Fibroblast of lung (primary cell): Measurements from ENCODE around the gene L1CAM. TPM values are rescaled to one million over a fixed set of nuclear protein-coding genes. Genes with fewer than 3 reads are reported as not detected.

ENCODE experiments used
- DNase-seq, 2 donors: peaks; one replicate each; pipeline versions ENCODE4 v3.0.0 to v3.0.0-alpha.2; 2010; ENCODE audit warnings: low read depth in 2 of 2
- H2AFZ ChIP-seq: 2 replicates; pipeline ENCODE4 v1.5.1; 2012; ENCODE audit warnings: low read length, control low read depth, inconsistent platforms
- H3K27ac ChIP-seq: 2 replicates; pipeline ENCODE4 v1.5.1; 2011; ENCODE audit warnings: low read length, control low read depth; ENCODE audit not compliant: insufficient read depth
- H3K27me3 ChIP-seq: 2 replicates; pipeline ENCODE4 v1.5.1; 2011; ENCODE audit warnings: mild to moderate bottlenecking, low read length; ENCODE audit not compliant: control insufficient read depth, insufficient read depth
- H3K36me3 ChIP-seq: 2 replicates; pipeline ENCODE4 v1.5.1; 2011; ENCODE audit warnings: low read length; ENCODE audit not compliant: control insufficient read depth, insufficient read depth
- H3K4me1 ChIP-seq: 2 replicates; pipeline ENCODE4 v1.5.1; 2011; ENCODE audit warnings: low read length; ENCODE audit not compliant: control insufficient read depth, insufficient read depth; ENCODE audit errors: extremely low read depth
- H3K4me2 ChIP-seq: 2 replicates; pipeline ENCODE4 v1.5.1; 2011; ENCODE audit warnings: low read length, control low read depth; ENCODE audit not compliant: insufficient read depth; ENCODE audit errors: extremely low read depth
- H3K4me3 ChIP-seq, 4 experiments: fragments of 200-600 bp in 1 of 4; sonication (generic) in 1 of 4; replicated peaks in 1 of 4; 2 replicates each; pipeline ENCODE4 v1.5.1; 2011 to 2016; ENCODE audit warnings: low read length in 4 of 4, low read depth in 3 of 4, mild to moderate bottlenecking in 3 of 4, control low read depth in 2 of 4, inconsistent platforms in 1 of 4, mixed read lengths in 1 of 4; ENCODE audit not compliant: insufficient read depth in 1 of 4; ENCODE audit errors: control extremely low read depth in 1 of 4
- H3K79me2 ChIP-seq: 2 replicates; pipeline ENCODE4 v1.5.1; 2012; ENCODE audit warnings: mild to moderate bottlenecking, low read length, inconsistent platforms; ENCODE audit not compliant: control insufficient read depth, insufficient read depth
- H3K9ac ChIP-seq: 2 replicates; pipeline ENCODE4 v1.5.1; 2011; ENCODE audit warnings: mild to moderate bottlenecking, low read length, control low read depth; ENCODE audit not compliant: insufficient read depth
- H3K9me3 ChIP-seq: 2 replicates; pipeline ENCODE4 v1.5.1; 2012; ENCODE audit warnings: low read depth, low read length; ENCODE audit not compliant: control insufficient read depth, insufficient read depth
- H4K20me1 ChIP-seq: 2 replicates; pipeline ENCODE4 v1.5.1; 2011; ENCODE audit warnings: low read length; ENCODE audit not compliant: control insufficient read depth, insufficient read depth; ENCODE audit errors: extremely low read depth
- CTCF ChIP-seq, 2 donors: IDR thresholded peaks in 1 of 2; conservative IDR thresholded peaks in 1 of 2; 1 replicate in 1 of 2; 2 replicates in 1 of 2; pipeline ENCODE4 v1.5.1; 2011 to 2012; ENCODE audit warnings: low read length in 2 of 2, control low read depth in 1 of 2, inconsistent platforms in 1 of 2, low read depth in 1 of 2, mild to moderate bottlenecking in 1 of 2
- EZH2 ChIP-seq: IDR thresholded peaks from 2 replicates; pipeline ENCODE4 v1.5.1; 2012; ENCODE audit warnings: low read length, control low read depth, mild to moderate bottlenecking; ENCODE audit errors: missing control alignments
- polyA plus RNA-seq, 2 donors: library from polyadenylated mRNA; depleted of rRNA in 1 of 2; stranded (reverse) in 1 of 2; unstranded in 1 of 2; fragments of >200 nt; gene quantifications; 2 replicates each; pipeline ENCODE4 v1.2.1, GENCODE V29; 2011 to 2012; ENCODE audit warnings: missing spikeins in 1 of 2
- total RNA-seq: library from RNA; depleted of rRNA; stranded (reverse); fragments of >200 nt; gene quantifications from 2 replicates; pipeline ENCODE4 v1.2.1, GENCODE V29; 2014

The L1CAM gene
- total and polyA plus RNA-seq, 2 donors (not counting 1 experiment from before 2014, with no cell fraction given): 0.99 to 1.7 TPM

- Histone ChIP-seq H2AFZ (no peak overlapping the region), H3K36me3 (no peaks in the 10 kb centered on the region), H3K9ac (no peak overlapping the region), H3K4me1 (peaks cover 3% of the 10 kb centered on the region), H4K20me1 (no peaks in the 10 kb centered on the region), H3K27me3 (no peaks in the 10 kb centered on the region), H3K79me2 (no peaks in the 10 kb centered on the region), H3K9me3 (no peaks in the 10 kb centered on the region), H3K27ac (no peak overlapping the region), H3K4me3 (no peak overlapping the region), H3K4me2 (peak overlapping the region; percentile 35)
- peak; percentile 61 to 81 for DNase-seq
- TF ChIP-seq EZH2 (no peak), CTCF (conservative IDR thresholded peaks at IDR 0.05 in 1 of 2, IDR thresholded peaks at IDR 0.05 in 1 of 2; ENCODE audit: low read depth in 1 of 2, low read length in 2 of 2) (no peak)
Measured at GRCh38 chrX:153900831-153901752, 15.1 kb upstream of the L1CAM start.

- no peak for DNase-seq
- Histone ChIP-seq H2AFZ (no peak overlapping the region), H3K79me2 (no peaks in the 10 kb centered on the region), H3K27ac (no peak overlapping the region), H3K27me3 (no peaks in the 10 kb centered on the region), H3K9ac (no peak overlapping the region), H3K4me1 (peaks cover 3% of the 10 kb centered on the region), H3K36me3 (no peaks in the 10 kb centered on the region), H3K4me2 (no peak overlapping the region), H3K4me3 (no peak overlapping the region), H3K9me3 (no peaks in the 10 kb centered on the region), H4K20me1 (no peaks in the 10 kb centered on the region)
- TF ChIP-seq CTCF (conservative IDR thresholded peaks at IDR 0.05 in 1 of 2, IDR thresholded peaks at IDR 0.05 in 1 of 2; ENCODE audit: low read depth in 1 of 2, low read length in 2 of 2) (no peak), EZH2 (no peak)
Measured at GRCh38 chrX:153897899-153898298, 11.9 kb upstream of the L1CAM start.

GRCh38 chrX:153889123-153889522 lies 3.1 kb upstream of the L1CAM start:
- H3K36me3 ChIP-seq: no peaks in the 10 kb centered on the region

More at GRCh38 chrX:153889123-153889522, 3.1 kb upstream of the L1CAM start:
- Histone ChIP-seq H3K27me3 (peaks cover 23% of the 10 kb centered on the region), H3K79me2 (no peaks in the 10 kb centered on the region), H4K20me1 (no peaks in the 10 kb centered on the region), H3K9me3 (no peaks in the 10 kb centered on the region), H2AFZ (no peak overlapping the region), H3K4me2 (no peak overlapping the region), H3K27ac (no peak overlapping the region), H3K9ac (no peak overlapping the region), H3K4me3 (no peak overlapping the region), H3K4me1 (no peaks in the 10 kb centered on the region)
- TF ChIP-seq EZH2 (no peak), CTCF (conservative IDR thresholded peaks at IDR 0.05 in 1 of 2, IDR thresholded peaks at IDR 0.05 in 1 of 2; ENCODE audit: low read depth in 1 of 2, low read length in 2 of 2) (no peak)
- no peak for DNase-seq
